Upper lobe of right lung (tissue), 1 donor: ENCODE results near the gene MYF5. TPM values are rescaled to one million over a fixed set of nuclear protein-coding genes. Genes with fewer than 3 reads are reported as not detected.

ENCODE experiments used
- ATAC-seq: fragments of 200-7000 bp; cut with Tn5 transposase; one replicate; pipeline ENCODE4 v1.9.1; 2020; ENCODE audit warnings: mild to moderate bottlenecking, moderate library complexity
- DNase-seq: peaks from one replicate; pipeline ENCODE4 v3.0.0-alpha.2; 2020
- H3K27ac ChIP-seq: fragments of 200-600 bp; one replicate; pipeline ENCODE4 v1.8.0; 2022
- H3K27me3 ChIP-seq: fragments of 200-600 bp; one replicate; pipeline ENCODE4 v1.8.0; 2022; ENCODE audit warnings: mild to moderate bottlenecking
- H3K36me3 ChIP-seq: fragments of 200-600 bp; one replicate; pipeline ENCODE4 v1.8.0; 2022
- H3K4me1 ChIP-seq: fragments of 200-600 bp; one replicate; pipeline ENCODE4 v1.8.0; 2022
- H3K4me3 ChIP-seq: fragments of 200-600 bp; one replicate; pipeline ENCODE4 v1.8.0; 2022; ENCODE audit warnings: mild to moderate bottlenecking
- H3K9me3 ChIP-seq: fragments of 200-600 bp; one replicate; pipeline ENCODE4 v1.8.0; 2022
- CTCF ChIP-seq: fragments of 200-600 bp; IDR thresholded peaks from one replicate; pipeline ENCODE4 v1.8.0; 2022; ENCODE audit warnings: antibody characterized with exemption
- intact Hi-C: fragments of 100-400 bp; cut with DNase I; formaldehyde crosslinking; loops from one replicate; pipeline ENCODE4 v1.11.0; 2022
- total RNA-seq: library from RNA; stranded (reverse); fragmentation: NEBNext Ultra II Directional; extraction: Animal tissue kit (Norgen Biotek cat#: 25700); gene quantifications from one replicate; pipeline ENCODE4 v1.2.1, GENCODE V29; 2021
- donor health status: DM: no; HTN: yes; CAD: no; lungs with severe emphysema.

The MYF5 gene
- total RNA-seq, 1 donor from 2014 or later: not detected

GRCh38 chr12:80681287-80681686 lies 35.4 kb upstream of the MYF5 start:
- no peak for TF ChIP-seq CTCF
- DNase-seq (no peak), ATAC-seq (no peak)
- Histone ChIP-seq H3K36me3 (no peaks in the 10 kb centered on the region), H3K27me3 (no peaks in the 10 kb centered on the region), H3K4me1 (no peaks in the 10 kb centered on the region), H3K9me3 (no peaks in the 10 kb centered on the region), H3K4me3 (no peak overlapping the region), H3K27ac (no peak overlapping the region)
- intact Hi-C loops: no loop called here

- no peaks in the 10 kb centered on the region for H3K36me3 ChIP-seq
- H3K4me1 ChIP-seq: no peaks in the 10 kb centered on the region
- no peaks in the 10 kb centered on the region for H3K27me3 ChIP-seq
- no peak for DNase-seq
- H3K4me3 ChIP-seq: no peak overlapping the region
- no peak overlapping the region for H3K27ac ChIP-seq
- no peaks in the 10 kb centered on the region for H3K9me3 ChIP-seq
- no peak for ATAC-seq
- no peak for TF ChIP-seq CTCF
- intact Hi-C loops: no loop called here
Measured at GRCh38 chr12:80681786-80682185, 34.9 kb upstream of the MYF5 start.

- no peak for ATAC-seq
- Histone ChIP-seq H3K4me3 (no peak overlapping the region), H3K9me3 (no peaks in the 10 kb centered on the region), H3K36me3 (no peaks in the 10 kb centered on the region), H3K27me3 (no peaks in the 10 kb centered on the region), H3K4me1 (no peaks in the 10 kb centered on the region), H3K27ac (no peak overlapping the region)
- no peak for DNase-seq
- intact Hi-C loops: no loop called here
- TF ChIP-seq CTCF: no peak
Measured at GRCh38 chr12:80684077-80684495, 32.6 kb upstream of the MYF5 start.

- no peak for ATAC-seq
- TF ChIP-seq CTCF: no peak
Measured at GRCh38 chr12:80690090-80690489, 26.6 kb upstream of the MYF5 start.

GRCh38 chr12:80690513-80690912 lies 26.2 kb upstream of the MYF5 start:
- H3K4me1 ChIP-seq: no peaks in the 10 kb centered on the region
- ATAC-seq: no peak
- no peaks in the 10 kb centered on the region for H3K36me3 ChIP-seq
- no peak overlapping the region for H3K27ac ChIP-seq
- TF ChIP-seq CTCF: no peak
- intact Hi-C loops: no loop called here
- no peak overlapping the region for H3K4me3 ChIP-seq
- no peaks in the 10 kb centered on the region for H3K27me3 ChIP-seq
- DNase-seq: no peak
- no peaks in the 10 kb centered on the region for H3K9me3 ChIP-seq

More at GRCh38 chr12:80690090-80690489, 26.6 kb upstream of the MYF5 start:
- no peak for DNase-seq
- Histone ChIP-seq H3K27ac (no peak overlapping the region), H3K36me3 (no peaks in the 10 kb centered on the region), H3K9me3 (no peaks in the 10 kb centered on the region), H3K4me1 (no peaks in the 10 kb centered on the region), H3K27me3 (no peaks in the 10 kb centered on the region), H3K4me3 (no peak overlapping the region)
- intact Hi-C loops: no loop called here

GRCh38 chr12:80692114-80692513 lies 24.6 kb upstream of the MYF5 start:
- no peaks in the 10 kb centered on the region for H3K36me3 ChIP-seq
- no peaks in the 10 kb centered on the region for H3K27me3 ChIP-seq
- H3K27ac ChIP-seq: no peak overlapping the region
- no peak for ATAC-seq
- H3K4me1 ChIP-seq: no peaks in the 10 kb centered on the region
- TF ChIP-seq CTCF: no peak
- DNase-seq: no peak
- H3K9me3 ChIP-seq: no peaks in the 10 kb centered on the region
- intact Hi-C loops: no loop called here
- no peak overlapping the region for H3K4me3 ChIP-seq
